SK-N-SH treated with all-trans-retinoic acid at 6 μM for 48 hours (cell line): Measurements from ENCODE around the gene FGF14.

Source experiments
- ATAC-seq: fragments of 200-7000 bp; cut with Tn5 transposase; 3 replicates; pipeline ENCODE4 v1.9.1; 2020; ENCODE audit warnings: mild to moderate bottlenecking, moderate library complexity
- ARNTL ChIP-seq: fragments of 450-650 bp; formaldehyde crosslinking; IDR thresholded peaks from 2 replicates; pipeline ENCODE4 v1.5.0; 2020; ENCODE audit warnings: low read depth, mild to moderate bottlenecking, moderate library complexity, borderline replicate concordance
- BACH2 ChIP-seq: fragments of 250-450 bp; sonication (Bioruptor Pico); IDR thresholded peaks from 2 replicates; pipeline ENCODE4 v1.9.0; 2021; ENCODE audit warnings: mild to moderate bottlenecking, borderline replicate concordance
- CSDC2 ChIP-seq: fragments of 250-450 bp; sonication (Bioruptor Pico); IDR thresholded peaks from 2 replicates; pipeline ENCODE4 v1.5.0; 2020; ENCODE audit warnings: mild to moderate bottlenecking, moderate library complexity
- CSRNP3 ChIP-seq: fragments of 250-450 bp; sonication (Bioruptor Pico); IDR thresholded peaks from 2 replicates; pipeline ENCODE4 v1.5.1; 2021; ENCODE audit warnings: mild to moderate bottlenecking, moderate library complexity
- ESRRG ChIP-seq: fragments of 250-450 bp; sonication (Bioruptor Pico); IDR thresholded peaks from 2 replicates; pipeline ENCODE4 v1.6.1; 2021; ENCODE audit warnings: mild to moderate bottlenecking
- GLIS3 ChIP-seq: fragments of 250-450 bp; sonication (Bioruptor Pico); IDR thresholded peaks from 2 replicates; pipeline ENCODE4 v1.5.0; 2020; ENCODE audit warnings: mild to moderate bottlenecking, moderate library complexity
- ISL1 ChIP-seq: fragments of 250-450 bp; sonication (Bioruptor Pico); IDR thresholded peaks from 2 replicates; pipeline ENCODE4 v2.1.2; 2022; ENCODE audit warnings: mild to moderate bottlenecking, moderate library complexity
- OSR1 ChIP-seq: fragments of 250-450 bp; sonication (Bioruptor Pico); IDR thresholded peaks from 2 replicates; pipeline ENCODE4 v1.8.0; 2022; ENCODE audit warnings: moderate library complexity, mild to moderate bottlenecking, inconsistent platforms
- PATZ1 ChIP-seq: fragments of 250-450 bp; sonication (Bioruptor Pico); IDR thresholded peaks from 2 replicates; pipeline ENCODE4 v1.8.0; 2020; ENCODE audit warnings: mild to moderate bottlenecking, moderate library complexity, borderline replicate concordance
- POU6F1 ChIP-seq: fragments of 250-450 bp; sonication (Bioruptor Pico); IDR thresholded peaks from 2 replicates; pipeline ENCODE4 v1.8.0; 2021; ENCODE audit warnings: low read depth, mild to moderate bottlenecking, moderate library complexity, borderline replicate concordance
- PPARA ChIP-seq: fragments of 250-450 bp; sonication (Bioruptor Pico); IDR thresholded peaks from 2 replicates; pipeline ENCODE4 v1.5.0; 2020; ENCODE audit warnings: mild to moderate bottlenecking, borderline replicate concordance
- RARB ChIP-seq: fragments of 250-450 bp; sonication (Bioruptor Pico); IDR thresholded peaks from 2 replicates; pipeline ENCODE4 v1.8.0; 2021; ENCODE audit warnings: mild to moderate bottlenecking, moderate library complexity
- SNAI2 ChIP-seq: fragments of 250-450 bp; sonication (Bioruptor Pico); IDR thresholded peaks from 2 replicates; pipeline ENCODE4 v1.5.0; 2020; ENCODE audit warnings: mild to moderate bottlenecking, moderate library complexity
- TCF4 ChIP-seq: fragments of 250-450 bp; sonication (Bioruptor Pico); IDR thresholded peaks from 2 replicates; pipeline ENCODE4 v1.8.0; 2021; ENCODE audit warnings: mild to moderate bottlenecking, moderate library complexity, borderline replicate concordance
- TOX ChIP-seq: fragments of 250-450 bp; sonication (Bioruptor Pico); IDR thresholded peaks from 2 replicates; pipeline ENCODE4 v1.8.0; 2021; ENCODE audit warnings: mild to moderate bottlenecking, moderate library complexity, borderline replicate concordance
- TSHZ2 ChIP-seq: fragments of 250-450 bp; sonication (Bioruptor Pico); IDR thresholded peaks from 2 replicates; pipeline ENCODE4 v1.5.0; 2020; ENCODE audit warnings: mild to moderate bottlenecking, moderate library complexity
- ZC3H10 ChIP-seq: fragments of 250-450 bp; sonication (Bioruptor Pico); IDR thresholded peaks from 2 replicates; pipeline ENCODE4 v1.5.1; 2021; ENCODE audit warnings: mild to moderate bottlenecking, moderate library complexity
- ZFP3 ChIP-seq: fragments of 250-450 bp; sonication (Bioruptor Pico); IDR thresholded peaks from 2 replicates; pipeline ENCODE4 v1.5.0; 2020; ENCODE audit warnings: mild to moderate bottlenecking, moderate library complexity
- ZFP30 ChIP-seq: fragments of 450-650 bp; formaldehyde crosslinking; IDR thresholded peaks from 2 replicates; pipeline ENCODE4 v1.5.0; 2022; ENCODE audit warnings: mild to moderate bottlenecking, moderate library complexity
- ZNF565 ChIP-seq: fragments of 450-650 bp; formaldehyde crosslinking; conservative IDR thresholded peaks from 2 replicates; pipeline ENCODE4 v1.5.0; 2020; ENCODE audit warnings: low read depth, mild to moderate bottlenecking, moderate library complexity
- ZNF8 ChIP-seq: fragments of 450-650 bp; formaldehyde crosslinking; IDR thresholded peaks from 2 replicates; pipeline ENCODE4 v1.5.0; 2020; ENCODE audit warnings: mild to moderate bottlenecking, moderate library complexity

The FGF14 gene

GRCh38 chr13:101746513-101746912, 655.3 kb downstream of the FGF14 start (continued):
- TF ChIP-seq TCF4 (CRISPR knock-in tag) (no peak), ZFP30 (no peak), TOX (CRISPR knock-in tag) (no peak), PATZ1 (no peak), ISL1 (no peak), ZNF565 (CRISPR knock-in tag) (no peak)

GRCh38 chr13:101739382-101740178, 662.3 kb downstream of the FGF14 start:
- ATAC-seq = no peak

GRCh38 chr13:101738336-101738735, 663.5 kb downstream of the FGF14 start:
- TF ChIP-seq CSRNP3 (CRISPR knock-in tag) (no peak), RARB (no peak), TCF4 (CRISPR knock-in tag) (no peak), ARNTL (CRISPR knock-in tag) (no peak), BACH2 (no peak), GLIS3 (CRISPR knock-in tag) (no peak), TSHZ2 (CRISPR knock-in tag) (no peak), OSR1 (CRISPR knock-in tag) (no peak), ZNF8 (CRISPR knock-in tag) (no peak), ESRRG (no peak), TOX (CRISPR knock-in tag) (no peak), POU6F1 (CRISPR knock-in tag) (no peak), ZFP3 (no peak), PPARA (CRISPR knock-in tag) (no peak), SNAI2 (CRISPR knock-in tag) (no peak), ZC3H10 (CRISPR knock-in tag) (no peak), CSDC2 (CRISPR knock-in tag) (no peak)
- ATAC-seq = no peak

More at GRCh38 chr13:101739382-101740178, 662.3 kb downstream of the FGF14 start:
- TF ChIP-seq TOX (CRISPR knock-in tag) = no peak

- no peak for ATAC-seq
- TF ChIP-seq TSHZ2 (CRISPR knock-in tag) (no peak), BACH2 (no peak), POU6F1 (CRISPR knock-in tag) (no peak), PATZ1 (no peak), TOX (CRISPR knock-in tag) (no peak), ZNF565 (CRISPR knock-in tag) (no peak), PPARA (CRISPR knock-in tag) (no peak), ZC3H10 (CRISPR knock-in tag) (no peak), RARB (no peak)
Measured at GRCh38 chr13:101736566-101736965, 665.3 kb downstream of the FGF14 start.
